Keratinocyte (primary cell): ENCODE data around the gene CC2D1B. TPM values are rescaled to one million over a fixed set of nuclear protein-coding genes. Genes with fewer than 3 reads are reported as not detected.
"Not testable (repeated sequence)": the region's sequence is repeated elsewhere in the genome, so short reads cannot be mapped to it uniquely, and the experiment has no call there.

Source experiments
- DNase-seq: peaks from one replicate; pipeline ENCODE4 v3.0.0-alpha.2; 2011; ENCODE audit warnings: low read depth, missing footprints, low spot score
- FAIRE-seq: peaks from 2 replicates; lab custom pipeline; 2011; peaks lifted over from hg19 to GRCh38; lab: Jason Lieb, UNC
- H2AFZ ChIP-seq: 2 replicates; pipeline ENCODE4 v1.6.0; 2012; ENCODE audit warnings: low read length, control low read depth, inconsistent platforms; ENCODE audit not compliant: control insufficient read depth
- H3K27ac ChIP-seq: 2 replicates; pipeline ENCODE4 v1.5.1; 2011; ENCODE audit warnings: low read length; ENCODE audit not compliant: control insufficient read depth, insufficient read depth
- H3K27me3 ChIP-seq: 3 replicates; pipeline ENCODE4 v1.6.0; 2011; ENCODE audit warnings: low read length; ENCODE audit not compliant: control insufficient read depth, insufficient read depth; ENCODE audit errors: extremely low read depth
- H3K36me3 ChIP-seq, 2 experiments: 2 replicates in 1 of 2; 3 replicates in 1 of 2; pipeline ENCODE4 v1.5.1; 2011; ENCODE audit warnings: low read length in 2 of 2, mild to moderate bottlenecking in 1 of 2; ENCODE audit not compliant: control insufficient read depth in 2 of 2, insufficient read depth in 2 of 2; ENCODE audit errors: extremely low read depth in 1 of 2
- H3K4me1 ChIP-seq: 3 replicates; pipeline ENCODE4 v1.5.1; 2011; ENCODE audit warnings: low read length; ENCODE audit not compliant: control insufficient read depth, insufficient read depth; ENCODE audit errors: extremely low read depth
- H3K4me2 ChIP-seq: 3 replicates; pipeline ENCODE4 v1.6.0; 2011; ENCODE audit warnings: low read depth, low read length; ENCODE audit not compliant: control insufficient read depth, insufficient read depth; ENCODE audit errors: extremely low read depth
- H3K4me3 ChIP-seq, 3 experiments: fragments of 200-600 bp in 1 of 3; sonication (generic) in 1 of 3; 2 replicates in 2 of 3; 3 replicates in 1 of 3; pipeline ENCODE4 v1.5.1; 2011 to 2016; ENCODE audit warnings: low read length in 3 of 3, mild to moderate bottlenecking in 3 of 3, control low read depth in 2 of 3, inconsistent platforms in 1 of 3, low read depth in 1 of 3, mixed read lengths in 1 of 3, mixed run types in 1 of 3, moderate library complexity in 1 of 3; ENCODE audit not compliant: control insufficient read depth in 2 of 3, insufficient read depth in 2 of 3; ENCODE audit errors: extremely low read depth in 1 of 3
- H3K79me2 ChIP-seq: 2 replicates; pipeline ENCODE4 v1.6.0; 2012; ENCODE audit warnings: low read length; ENCODE audit not compliant: control insufficient read depth, insufficient read depth
- H3K9ac ChIP-seq: 3 replicates; pipeline ENCODE4 v1.6.0; 2011; ENCODE audit warnings: low read length; ENCODE audit not compliant: control insufficient read depth, insufficient read depth; ENCODE audit errors: extremely low read depth
- H3K9me1 ChIP-seq: 3 replicates; pipeline ENCODE4 v1.6.0; 2011; ENCODE audit warnings: low read length; ENCODE audit not compliant: control insufficient read depth, insufficient read depth; ENCODE audit errors: extremely low read depth
- H3K9me3 ChIP-seq: 2 replicates; pipeline ENCODE4 v1.5.1; 2012; ENCODE audit warnings: low read depth, low read length; ENCODE audit not compliant: control insufficient read depth
- H4K20me1 ChIP-seq: 3 replicates; pipeline ENCODE4 v1.6.0; 2011; ENCODE audit warnings: low read length; ENCODE audit not compliant: control insufficient read depth, insufficient read depth; ENCODE audit errors: extremely low read depth
- EZH2 ChIP-seq: IDR thresholded peaks from one replicate; pipeline ENCODE4 v1.6.1; 2012; ENCODE audit warnings: inconsistent platforms, mild to moderate bottlenecking, low read length, moderate library complexity
- dilution Hi-C: fragments of 300-500 bp; cut with MboI; formaldehyde crosslinking; loops from one replicate; pipeline ENCODE4 v1.7.0; 2020; ENCODE audit warnings: low sequenced_read_pairs; ENCODE audit not compliant: extremely low pct_ligation_motif_present
- polyA plus RNA-seq, 5 experiments: library from polyadenylated mRNA; depleted of rRNA in 3 of 5; stranded (reverse) in 3 of 5; stranded (forward) in 1 of 5; unstranded in 1 of 5; fragments of >200 nt; gene quantifications; 1 replicate in 1 of 5; 2 replicates in 3 of 5; 3 replicates in 1 of 5; pipeline versions ENCODE4 v1.2.1 to v1.2.3, GENCODE V29; 2011 to 2012; ENCODE audit warnings: missing spikeins in 2 of 5, low read depth in 1 of 5, low replicate concordance in 1 of 5
- TF ChIP-seq, protein P1 (sequence below), 3 experiments: IDR thresholded peaks in 1 of 3; conservative IDR thresholded peaks in 1 of 3; optimal IDR thresholded peaks in 1 of 3; 2 replicates in 2 of 3; 3 replicates in 1 of 3; pipeline versions ENCODE3 to v1.5.1; 2011; ENCODE audit warnings: low read length in 3 of 3, mild to moderate bottlenecking in 3 of 3, moderate library complexity in 2 of 3, control low read depth in 1 of 3, inconsistent platforms in 1 of 3; ENCODE audit not compliant: insufficient read depth in 2 of 3; ENCODE audit errors: extremely low read depth in 1 of 3

Gene CC2D1B
- polyA plus RNA-seq, 1 donor (not counting 4 experiments of a cell fraction or from before 2014, with no cell fraction given), result 12.5 TPM

- DNase-seq, result no peak
- Histone ChIP-seq H3K36me3 (peaks cover 0 to 8% of the 10 kb centered on the region in 2 experiments), H4K20me1 (no peaks in the 10 kb centered on the region), H3K27ac (no peak overlapping the region), H3K27me3 (no peaks in the 10 kb centered on the region), H3K9ac (no peak overlapping the region), H3K4me2 (no peak overlapping the region), H3K4me3 (no peak overlapping the region), H3K9me3 (no peaks in the 10 kb centered on the region), H2AFZ (no peak overlapping the region), H3K4me1 (no peaks in the 10 kb centered on the region), H3K79me2 (no peaks in the 10 kb centered on the region), H3K9me1 (no peaks in the 10 kb centered on the region)
- dilution Hi-C loops, result no loop called here
- no peak for TF ChIP-seq EZH2
- TF ChIP-seq, protein P1, sequence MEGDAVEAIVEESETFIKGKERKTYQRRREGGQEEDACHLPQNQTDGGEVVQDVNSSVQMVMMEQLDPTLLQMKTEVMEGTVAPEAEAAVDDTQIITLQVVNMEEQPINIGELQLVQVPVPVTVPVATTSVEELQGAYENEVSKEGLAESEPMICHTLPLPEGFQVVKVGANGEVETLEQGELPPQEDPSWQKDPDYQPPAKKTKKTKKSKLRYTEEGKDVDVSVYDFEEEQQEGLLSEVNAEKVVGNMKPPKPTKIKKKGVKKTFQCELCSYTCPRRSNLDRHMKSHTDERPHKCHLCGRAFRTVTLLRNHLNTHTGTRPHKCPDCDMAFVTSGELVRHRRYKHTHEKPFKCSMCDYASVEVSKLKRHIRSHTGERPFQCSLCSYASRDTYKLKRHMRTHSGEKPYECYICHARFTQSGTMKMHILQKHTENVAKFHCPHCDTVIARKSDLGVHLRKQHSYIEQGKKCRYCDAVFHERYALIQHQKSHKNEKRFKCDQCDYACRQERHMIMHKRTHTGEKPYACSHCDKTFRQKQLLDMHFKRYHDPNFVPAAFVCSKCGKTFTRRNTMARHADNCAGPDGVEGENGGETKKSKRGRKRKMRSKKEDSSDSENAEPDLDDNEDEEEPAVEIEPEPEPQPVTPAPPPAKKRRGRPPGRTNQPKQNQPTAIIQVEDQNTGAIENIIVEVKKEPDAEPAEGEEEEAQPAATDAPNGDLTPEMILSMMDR (optimal IDR thresholded peaks at IDR 0.05 in 1 of 3, IDR thresholded peaks at IDR 0.05 in 1 of 3, conservative IDR thresholded peaks at IDR 0.05 in 1 of 3; ENCODE audit: extremely low read depth in 1 of 3, insufficient read depth in 2 of 3, low read length in 3 of 3), result no peak
- FAIRE-seq, result no peak
These were observed 27.2 kb upstream of the CC2D1B start for GRCh38 chr1:52393174-52393573.

DNA sequence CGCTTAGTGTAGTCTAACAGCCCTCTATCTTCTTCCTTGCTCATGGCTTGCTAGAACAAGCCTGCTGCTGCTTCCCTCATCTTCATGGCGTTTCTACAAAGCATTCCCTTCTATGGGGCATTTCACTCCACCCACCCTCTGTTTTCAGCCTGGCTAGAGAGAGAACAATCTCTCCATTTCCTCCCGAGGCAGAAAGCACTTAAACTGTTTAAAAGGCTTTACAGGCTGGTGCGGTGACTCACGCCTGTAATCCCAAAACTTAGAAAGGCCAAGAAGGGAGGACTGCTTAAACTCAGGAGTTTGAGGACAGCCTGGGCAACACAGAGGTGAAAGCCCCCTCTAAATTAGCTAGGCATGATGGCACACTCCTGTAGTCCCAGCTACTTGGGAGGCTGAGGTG is 20.5 kb upstream of the CC2D1B start:
- TF ChIP-seq EZH2, result no peak
- H3K9ac ChIP-seq, result no peak overlapping the region
- H3K9me1 ChIP-seq, result no peaks in the 10 kb centered on the region
- no peaks in the 10 kb centered on the region for H3K4me1 ChIP-seq
- H3K4me2 ChIP-seq, result no peak overlapping the region
- FAIRE-seq, result no peak
- no peak overlapping the region for H2AFZ ChIP-seq
- no peak overlapping the region for H3K4me3 ChIP-seq
- no peak overlapping the region for H3K27ac ChIP-seq
- no peaks in the 10 kb centered on the region for H3K9me3 ChIP-seq
- peaks cover 0 to 27% of the 10 kb centered on the region in 2 experiments for H3K36me3 ChIP-seq
- H3K27me3 ChIP-seq, result no peaks in the 10 kb centered on the region
- H3K79me2 ChIP-seq, result no peaks in the 10 kb centered on the region
- dilution Hi-C loops, result no loop called here
- no peak for DNase-seq
- H4K20me1 ChIP-seq, result no peaks in the 10 kb centered on the region

DNA sequence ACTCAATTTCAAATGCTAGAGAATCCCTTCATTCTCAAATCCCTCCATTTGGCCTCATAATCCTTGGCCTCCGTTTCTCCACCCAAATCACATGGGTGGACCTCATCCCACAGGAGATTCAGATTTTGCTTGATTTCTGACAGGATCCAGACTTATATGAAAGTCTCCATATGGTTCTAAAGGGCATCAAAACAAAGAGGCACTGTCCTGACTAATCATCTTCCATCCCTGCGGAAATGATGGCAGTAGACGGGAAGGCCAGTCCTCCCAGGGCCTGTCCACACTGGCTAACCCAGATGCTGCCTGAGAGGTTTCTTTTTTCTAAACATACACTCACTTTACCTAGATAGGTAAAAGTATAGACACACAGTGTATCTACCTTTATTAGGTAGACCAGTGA is 19.4 kb upstream of the CC2D1B start:
- Histone ChIP-seq H3K4me1 (no peaks in the 10 kb centered on the region), H3K9me3 (no peaks in the 10 kb centered on the region), H3K27me3 (no peaks in the 10 kb centered on the region), H2AFZ (no peak overlapping the region), H3K4me2 (no peak overlapping the region), H4K20me1 (no peaks in the 10 kb centered on the region), H3K36me3 (peaks cover 0 to 28% of the 10 kb centered on the region in 2 experiments), H3K79me2 (no peaks in the 10 kb centered on the region), H3K4me3 (no peak overlapping the region), H3K9ac (no peak overlapping the region), H3K27ac (no peak overlapping the region), H3K9me1 (no peaks in the 10 kb centered on the region)
- DNase-seq (no peak), FAIRE-seq (no peak)
- dilution Hi-C loops, result no loop called here
- TF ChIP-seq, protein P1 (optimal IDR thresholded peaks at IDR 0.05 in 1 of 3, IDR thresholded peaks at IDR 0.05 in 1 of 3, conservative IDR thresholded peaks at IDR 0.05 in 1 of 3; ENCODE audit: extremely low read depth in 1 of 3, insufficient read depth in 2 of 3, low read length in 3 of 3), result no peak
- no peak for TF ChIP-seq EZH2

DNA sequence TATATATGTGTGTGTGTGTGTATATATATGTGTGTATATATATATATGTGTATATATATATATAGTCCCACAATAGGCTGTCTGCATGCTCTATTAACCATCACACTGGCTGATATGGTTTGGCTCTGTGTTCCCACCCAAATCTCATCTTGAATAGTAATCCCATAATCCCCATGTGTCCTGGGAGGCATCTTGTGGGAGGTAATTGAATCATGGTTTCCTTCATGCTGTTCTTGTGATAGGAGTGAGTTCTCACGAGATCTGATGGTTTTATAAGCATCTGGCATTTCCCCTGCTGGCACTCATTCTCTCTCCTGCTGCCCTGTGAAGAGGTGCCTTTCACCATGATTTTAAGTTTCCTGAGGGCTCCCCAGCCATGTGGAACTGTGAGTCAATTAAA is 3.8 kb upstream of the CC2D1B start:
- H3K36me3 ChIP-seq, H3K4me2 ChIP-seq, H3K9me3 ChIP-seq, DNase-seq, dilution Hi-C loops, H4K20me1 ChIP-seq, H3K27ac ChIP-seq, H3K9me1 ChIP-seq, FAIRE-seq, H3K79me2 ChIP-seq, H3K4me3 ChIP-seq, H3K27me3 ChIP-seq, H2AFZ ChIP-seq, H3K9ac ChIP-seq: not testable (repeated sequence)
- peaks cover 25% of the 10 kb centered on the region for H3K4me1 ChIP-seq
